ENCODE measurements around the gene HSF2.
"Not testable (repeated sequence)": the region's sequence is repeated elsewhere in the genome, so short reads cannot be mapped to it uniquely, and the experiment has no call there.

Gene HSF2

GRCh38 chr6:122455116-122455515 lies 55.7 kb downstream of the HSF2 start:
- DNase-seq = not testable (repeated sequence)

GRCh38 chr6:122458087-122458486 lies 58.6 kb downstream of the HSF2 start:
- DNase-seq = no peak

DNA sequence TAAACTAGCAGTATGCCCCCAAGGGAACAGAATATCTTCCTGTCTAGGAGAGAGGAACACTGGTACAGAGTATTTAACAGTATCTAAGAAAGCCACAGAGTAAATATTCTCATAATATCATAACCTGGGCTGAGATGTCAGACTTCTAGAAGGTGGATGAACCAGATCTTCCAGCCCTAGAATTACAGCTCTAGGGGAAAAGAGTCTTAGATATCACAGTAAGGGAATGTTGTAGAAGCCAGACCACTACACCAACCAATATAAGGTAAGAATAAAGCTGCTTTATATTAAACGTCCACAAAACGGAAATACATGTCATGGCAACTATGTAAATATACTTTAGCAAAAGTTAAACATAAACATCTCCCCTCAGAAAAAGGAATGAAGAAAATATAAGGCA lies 59.8 kb downstream of the HSF2 start:
- no peak for DNase-seq

GRCh38 chr6:122459865-122460416 lies 60.5 kb downstream of the HSF2 start:
- not testable (repeated sequence) for DNase-seq

DNA sequence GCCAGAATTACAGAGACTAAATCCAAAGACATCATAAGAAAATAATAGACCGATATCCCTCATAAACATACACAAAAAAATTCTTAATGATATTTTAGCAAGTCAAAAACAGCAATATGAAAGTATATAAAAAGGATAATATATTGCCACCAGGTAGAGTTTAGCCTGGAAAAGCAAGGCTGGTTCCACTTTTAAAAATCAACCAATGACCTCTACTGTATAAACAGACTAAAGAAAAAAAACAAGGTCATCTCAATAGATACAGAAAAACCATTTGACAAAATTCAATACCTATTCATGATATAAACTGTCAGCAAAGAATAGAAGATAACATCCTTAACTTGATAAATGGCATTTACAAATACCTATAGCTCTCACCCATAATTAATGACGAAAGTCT lies 62.4 kb downstream of the HSF2 start:
- DNase-seq = no peak

DNA sequence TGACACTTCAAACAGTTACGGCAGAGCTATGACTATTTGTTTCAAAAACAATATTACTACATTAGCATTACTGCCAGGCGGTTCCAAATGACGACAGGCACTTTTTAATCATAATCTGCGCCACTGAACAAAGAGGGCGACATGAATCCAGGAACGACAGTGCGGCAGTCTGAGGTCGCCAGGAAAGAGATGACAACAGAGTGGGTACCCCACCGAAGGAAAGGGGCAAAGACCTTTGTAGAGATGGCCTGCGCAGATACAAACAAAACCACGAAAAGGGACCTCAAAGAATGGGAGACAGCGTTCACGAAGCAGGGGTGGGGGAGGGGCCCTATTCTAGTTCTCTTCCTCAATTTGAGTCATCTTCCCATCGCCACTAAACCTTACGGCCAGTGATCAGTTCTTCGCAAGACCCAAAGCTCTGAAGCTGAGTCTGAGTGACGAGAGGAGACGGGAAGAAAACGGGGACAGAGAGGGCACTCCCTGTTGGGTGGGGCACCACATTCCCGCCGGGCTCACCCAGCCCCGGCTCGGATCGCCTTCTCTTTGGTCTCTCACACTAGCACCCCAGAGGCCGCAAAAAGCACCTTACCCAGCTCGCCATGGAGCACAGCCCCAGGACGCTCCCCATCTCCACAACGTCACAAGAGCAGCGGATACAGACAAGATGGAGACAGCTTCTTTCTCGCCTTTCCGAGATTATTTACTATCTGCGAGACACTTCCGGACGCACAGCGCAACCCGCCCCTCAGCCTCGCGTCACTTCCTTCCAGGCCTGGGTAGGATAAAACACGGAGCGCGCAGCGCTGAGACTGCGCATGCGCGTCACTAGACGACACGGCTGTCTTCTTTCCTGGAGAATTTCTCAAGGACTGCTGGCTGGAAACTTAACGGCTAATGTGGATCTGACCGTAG lies 71.9 kb downstream of the HSF2 start, which contains the start of gene SERINC1:
SERINC1 (minus strand) TSS at position 701 of the 915 bp plus-strand sequence; CDS start at position 631, 70 bp downstream.
- DNase-seq = peak; percentile 72

DNA sequence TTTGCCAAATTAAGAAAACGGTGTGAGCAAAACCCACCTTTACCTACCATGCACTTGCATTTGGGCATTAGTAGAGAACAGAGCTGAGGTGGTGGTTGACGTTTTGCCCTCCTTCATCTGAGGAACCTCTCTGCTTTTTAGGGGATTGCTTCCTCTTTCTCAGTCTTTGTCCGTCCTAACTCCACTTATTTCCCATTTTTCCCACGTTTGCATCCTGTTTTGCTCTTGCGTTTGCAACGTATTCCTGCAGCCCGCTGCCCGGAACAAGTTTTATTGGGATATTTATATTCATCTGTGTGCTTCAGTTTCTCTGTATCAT lies 72.5 kb downstream of the HSF2 start:
- no peak for DNase-seq

GRCh38 chr6:122476131-122476530 lies 76.7 kb downstream of the HSF2 start:
- no peak for DNase-seq

DNA sequence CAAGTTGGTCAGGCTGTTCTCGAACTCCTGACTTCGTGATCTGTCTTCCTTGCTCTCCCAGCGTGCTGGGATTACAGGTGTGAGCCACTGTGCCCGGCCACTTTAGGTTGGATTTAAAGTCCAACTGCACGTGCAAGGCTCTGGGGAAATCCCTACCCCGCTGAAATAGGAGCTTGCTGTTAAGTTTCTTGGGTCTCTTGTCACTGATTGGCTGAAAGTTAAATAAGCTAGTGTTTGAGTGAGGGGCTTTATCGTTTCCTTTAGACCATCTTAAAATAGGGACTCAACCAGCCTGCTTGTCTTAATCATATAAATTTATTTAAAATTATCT lies 83.3 kb downstream of the HSF2 start:
- DNase-seq = no peak
